Myocyte (in vitro differentiated cells): Measurements from ENCODE around the gene ADAMTS17. TPM values are rescaled to one million over a fixed set of nuclear protein-coding genes. Genes with fewer than 3 reads are reported as not detected.

ENCODE experiments used
- DNase-seq: peaks from one replicate; pipeline ENCODE4 v3.0.0-alpha.2; 2012; ENCODE audit warnings: low read depth
- total RNA-seq: library from RNA; depleted of rRNA; stranded (reverse); fragments of >200 nt; gene quantifications from 2 replicates; pipeline ENCODE4 v1.2.3, GENCODE V29; 2014

Gene ADAMTS17
- total RNA-seq, 1 donor from 2014 or later: 0.43 TPM

DNA sequence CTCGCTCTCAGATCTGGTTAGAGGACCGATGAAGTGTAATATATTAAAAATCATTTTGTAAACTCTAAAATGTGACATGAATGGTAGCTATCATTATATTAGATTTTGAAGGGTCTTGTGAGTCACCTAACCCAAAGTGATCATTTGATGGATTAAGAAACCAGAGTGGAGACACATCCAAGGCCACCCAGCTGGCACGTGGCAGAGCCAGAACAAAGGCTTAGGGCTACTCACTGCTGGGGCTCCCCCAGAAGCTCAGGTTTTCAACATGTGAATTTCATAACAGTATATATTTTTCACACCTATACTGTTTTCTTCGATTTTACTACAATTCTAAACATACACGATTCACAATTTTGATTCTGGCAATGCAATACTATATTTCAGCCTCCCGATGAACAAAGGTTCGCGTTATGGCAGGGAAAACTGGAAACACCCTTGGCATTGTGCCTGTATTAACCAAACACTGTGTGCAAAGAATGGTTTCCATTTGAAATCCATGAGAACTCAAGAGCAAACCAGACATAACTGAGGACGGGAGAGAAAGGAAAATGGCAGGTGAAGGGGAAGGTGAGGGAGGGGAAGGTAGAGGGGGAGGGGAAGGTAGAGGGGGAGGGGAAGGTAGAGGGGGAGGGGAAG lies 88.9 kb downstream of the ADAMTS17 start:
- DNase-seq: no peak

DNA sequence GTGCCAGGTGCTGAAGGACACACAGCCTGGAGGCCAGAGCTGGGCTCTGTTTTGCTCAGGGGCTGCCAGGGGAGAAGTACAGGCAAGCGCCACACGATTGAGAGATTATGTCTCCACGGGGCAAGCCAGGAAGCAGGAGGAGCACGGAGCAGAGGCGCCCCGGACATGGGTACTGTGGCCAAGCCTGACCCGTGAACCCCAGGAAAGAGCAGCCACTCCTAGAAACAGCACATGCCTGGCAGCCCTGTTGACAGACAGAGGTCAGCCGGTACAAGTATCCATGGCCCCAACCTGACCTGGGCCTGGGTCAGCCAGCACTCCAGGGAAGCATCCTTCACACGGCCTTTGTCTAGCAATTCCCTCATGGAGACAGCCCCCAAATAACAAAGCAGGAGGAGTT lies 89.4 kb downstream of the ADAMTS17 start:
- DNase-seq: no peak

DNA sequence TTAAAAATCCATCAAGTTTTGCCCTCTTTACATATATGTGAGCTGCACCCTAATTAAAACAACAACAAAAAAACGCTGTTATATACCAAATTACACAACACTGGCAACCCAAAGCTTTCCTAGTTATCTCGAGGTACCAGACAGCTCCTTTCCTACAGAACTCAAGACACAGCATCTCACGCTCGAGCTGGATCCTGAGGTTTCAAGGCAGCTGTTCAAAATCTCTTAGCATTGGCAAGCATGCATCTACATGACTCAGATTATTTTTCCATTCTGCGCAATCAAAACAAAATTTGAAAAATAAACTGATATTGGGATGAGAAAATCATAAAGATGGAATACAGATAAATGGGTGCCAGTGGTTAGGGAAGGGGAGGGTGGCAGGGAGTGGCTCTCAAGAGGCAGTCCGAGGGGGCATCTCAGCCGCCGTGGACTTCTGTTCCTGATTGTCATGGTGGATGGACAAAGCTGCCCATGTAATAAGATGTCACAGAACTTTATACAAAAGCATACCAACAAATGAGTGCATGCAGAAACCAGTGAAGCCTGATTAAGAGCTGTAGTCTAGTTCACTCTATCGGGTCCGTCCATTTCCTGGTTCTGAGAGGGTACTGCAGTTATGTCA lies 91.5 kb downstream of the ADAMTS17 start:
- peak; percentile 2 for DNase-seq

DNA sequence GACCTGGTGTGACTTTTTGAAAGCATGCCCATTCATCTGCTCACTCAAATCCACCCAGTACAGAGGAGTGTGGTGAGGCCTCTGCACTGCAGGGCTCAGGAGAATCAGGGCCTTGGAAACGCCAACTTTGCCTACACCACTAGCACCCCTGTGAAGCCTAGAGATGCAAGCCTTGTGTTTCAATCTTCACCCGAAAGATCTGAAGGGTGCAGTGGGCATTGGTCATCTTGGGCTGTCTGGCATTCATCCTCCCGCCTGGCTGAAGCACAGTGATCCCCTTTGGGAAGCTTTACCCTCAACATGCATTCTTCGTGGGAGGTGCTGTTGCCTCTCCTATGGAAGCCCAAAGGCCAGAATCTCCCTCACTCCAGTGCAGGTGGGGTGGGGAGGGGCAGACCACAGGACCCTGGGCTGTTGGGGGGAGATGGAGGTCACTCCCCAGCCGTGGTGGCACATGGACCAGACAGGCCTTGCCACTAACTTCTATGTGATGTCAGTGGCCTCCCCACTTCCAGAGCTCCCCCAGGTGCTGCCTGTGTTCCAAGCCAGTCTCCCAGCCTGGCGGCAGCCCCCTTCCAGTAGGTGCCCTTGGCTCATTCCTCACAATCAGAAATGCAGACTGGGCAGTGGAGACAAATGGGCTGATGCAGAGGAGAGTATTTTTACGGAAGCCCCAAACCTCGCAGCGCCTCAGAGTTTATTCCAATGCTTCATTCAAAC lies 92.5 kb downstream of the ADAMTS17 start:
- DNase-seq: no peak

DNA sequence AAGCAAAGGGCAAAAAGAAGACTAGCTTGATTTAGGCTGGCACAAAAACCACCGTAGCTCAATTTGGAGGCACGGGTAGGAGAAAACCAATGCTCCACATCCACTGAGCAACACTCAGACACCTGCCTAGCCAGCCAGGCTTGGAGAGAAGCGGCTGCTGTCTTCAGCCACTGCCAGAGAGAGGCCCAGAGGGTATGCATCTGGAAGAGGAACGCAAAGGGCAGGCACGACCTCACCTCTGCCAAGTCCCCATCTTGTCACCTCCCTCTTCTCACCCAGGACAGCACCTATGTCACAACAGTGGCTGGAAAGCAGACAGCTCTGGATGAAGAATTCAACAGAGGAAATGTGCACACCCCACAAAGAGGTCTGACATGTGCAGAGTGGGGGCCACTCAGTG lies 93.5 kb downstream of the ADAMTS17 start:
- no peak for DNase-seq

DNA sequence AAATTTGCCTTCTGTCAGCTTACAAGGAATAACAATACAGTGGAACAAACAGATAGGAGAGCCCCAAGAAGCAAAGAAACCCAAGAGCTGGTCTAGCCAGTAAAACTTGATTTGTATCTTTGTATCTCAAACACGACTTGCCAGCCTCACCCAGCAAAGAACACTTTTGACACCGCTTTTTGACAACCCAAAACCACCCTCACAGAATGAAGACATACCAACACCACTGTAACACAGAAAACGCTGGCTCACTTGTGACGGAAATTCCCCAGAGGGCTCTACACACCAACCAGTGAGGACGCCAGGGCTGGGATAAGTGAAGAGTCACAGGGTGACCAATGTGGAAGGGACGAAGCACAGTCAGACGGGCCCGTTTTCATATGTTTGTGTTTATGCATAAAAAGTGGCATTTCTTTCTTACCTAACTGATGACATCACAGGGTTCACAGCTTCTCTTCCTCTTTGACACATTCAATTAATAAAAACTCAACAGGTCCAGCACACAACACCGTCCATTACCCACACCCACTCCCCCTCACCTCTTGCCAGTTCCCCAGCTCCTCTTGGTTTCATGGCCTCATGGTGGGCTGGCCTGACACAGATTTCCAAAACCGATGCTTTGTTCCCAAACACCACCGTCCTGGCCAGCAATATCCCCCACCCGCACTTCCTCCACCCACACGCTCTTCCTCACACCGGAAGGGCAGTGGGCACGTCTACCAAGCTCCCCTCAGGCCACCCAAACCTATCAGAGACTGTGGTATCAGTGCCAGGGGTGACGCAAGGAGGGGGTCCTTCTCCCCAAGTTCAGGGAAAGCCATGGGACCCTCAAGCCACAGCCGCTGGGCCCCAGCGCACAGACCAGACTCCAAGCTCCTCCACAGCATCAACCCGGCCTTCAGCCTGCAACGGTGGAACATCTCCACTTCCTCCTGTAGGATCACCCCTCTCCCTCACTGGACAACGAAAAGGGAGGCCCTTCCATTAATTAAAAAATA lies 94.2 kb downstream of the ADAMTS17 start:
- DNase-seq: no peak

DNA sequence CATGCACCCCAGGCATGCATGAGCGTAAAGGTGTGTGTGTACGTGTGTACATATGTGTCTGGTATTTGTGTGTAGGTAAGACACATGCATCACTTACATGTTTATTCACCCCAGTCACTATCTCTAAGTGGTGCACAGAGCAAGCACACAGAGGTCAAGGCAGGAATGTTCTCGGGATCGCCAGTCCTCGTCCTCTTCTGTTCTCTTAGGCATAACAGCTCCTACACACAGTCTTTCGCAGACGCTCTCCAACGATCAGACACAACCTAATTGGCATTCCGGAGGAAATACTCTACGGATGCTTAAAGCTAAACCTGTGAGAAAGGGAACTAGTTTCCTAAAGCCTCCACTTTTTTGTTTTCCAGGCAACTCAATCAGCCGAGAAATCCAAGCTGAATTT lies 95.9 kb downstream of the ADAMTS17 start:
- DNase-seq: no peak

DNA sequence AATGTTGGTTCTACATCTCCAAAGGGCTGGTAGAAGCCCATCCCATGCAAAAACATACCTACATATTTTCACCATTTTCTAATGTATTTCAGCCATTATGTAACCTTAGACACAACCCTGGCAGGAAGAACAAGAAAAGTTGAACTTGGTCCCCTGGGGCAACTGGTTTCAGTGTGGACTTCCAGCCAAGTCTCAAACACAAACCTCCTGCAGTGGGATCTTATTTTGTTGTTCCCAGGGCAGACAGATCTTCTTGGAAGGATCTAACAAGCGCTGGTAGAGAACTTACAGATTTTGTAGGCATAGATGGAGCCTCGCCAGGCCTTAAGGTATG lies 96.3 kb downstream of the ADAMTS17 start:
- no peak for DNase-seq

DNA sequence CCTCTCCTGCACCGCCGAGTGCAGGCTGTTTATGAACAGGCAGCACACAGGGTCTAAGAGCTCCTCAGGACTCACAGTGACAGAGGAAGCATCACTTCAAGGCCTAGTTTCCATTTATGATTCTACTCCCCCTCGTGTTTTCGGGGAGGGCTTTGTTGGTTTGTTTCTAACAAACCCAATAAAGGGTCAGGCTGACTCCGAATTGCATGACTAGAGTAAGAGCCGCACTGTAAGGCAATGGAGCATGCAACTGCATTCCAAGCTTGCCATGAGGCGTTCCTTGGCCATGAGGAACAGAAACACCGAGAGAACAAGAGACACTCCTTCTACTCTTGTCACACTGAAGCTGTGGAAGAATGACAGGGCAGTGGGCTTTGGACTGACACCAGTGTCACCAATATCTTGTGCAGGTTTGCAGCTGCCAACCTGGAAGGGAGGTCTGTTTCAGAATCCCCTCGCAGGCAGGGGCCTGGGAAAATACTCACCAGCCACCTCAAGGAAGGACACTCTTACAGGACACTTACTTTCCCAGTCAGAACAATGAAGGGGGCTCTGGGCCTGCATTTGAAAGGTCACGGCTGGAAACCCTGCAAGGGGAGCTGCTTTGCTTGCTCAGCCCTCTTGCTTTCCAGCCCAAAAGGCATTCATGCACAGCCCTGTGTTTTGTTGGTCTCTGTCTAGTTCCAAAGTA lies 96.8 kb downstream of the ADAMTS17 start:
- no peak for DNase-seq

DNA sequence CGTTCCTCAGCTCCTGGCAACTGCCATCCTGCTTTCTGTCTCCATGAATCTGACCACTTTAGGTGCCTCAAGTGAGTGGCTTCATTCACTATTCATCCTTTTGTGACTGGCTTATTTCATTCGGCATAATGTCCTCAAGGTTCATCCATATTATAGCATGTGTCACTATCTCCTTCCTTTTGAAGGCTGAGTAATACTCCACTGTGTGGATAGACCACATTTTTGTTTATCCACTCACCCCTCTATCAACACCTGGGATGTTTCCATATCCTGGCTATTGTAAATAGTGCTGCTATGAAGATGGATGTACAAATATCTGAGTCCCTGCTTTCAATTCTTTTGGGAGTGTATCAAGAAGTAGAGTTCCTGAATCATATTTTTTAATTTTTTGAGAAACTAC lies 98.8 kb downstream of the ADAMTS17 start:
- DNase-seq: no peak

DNA sequence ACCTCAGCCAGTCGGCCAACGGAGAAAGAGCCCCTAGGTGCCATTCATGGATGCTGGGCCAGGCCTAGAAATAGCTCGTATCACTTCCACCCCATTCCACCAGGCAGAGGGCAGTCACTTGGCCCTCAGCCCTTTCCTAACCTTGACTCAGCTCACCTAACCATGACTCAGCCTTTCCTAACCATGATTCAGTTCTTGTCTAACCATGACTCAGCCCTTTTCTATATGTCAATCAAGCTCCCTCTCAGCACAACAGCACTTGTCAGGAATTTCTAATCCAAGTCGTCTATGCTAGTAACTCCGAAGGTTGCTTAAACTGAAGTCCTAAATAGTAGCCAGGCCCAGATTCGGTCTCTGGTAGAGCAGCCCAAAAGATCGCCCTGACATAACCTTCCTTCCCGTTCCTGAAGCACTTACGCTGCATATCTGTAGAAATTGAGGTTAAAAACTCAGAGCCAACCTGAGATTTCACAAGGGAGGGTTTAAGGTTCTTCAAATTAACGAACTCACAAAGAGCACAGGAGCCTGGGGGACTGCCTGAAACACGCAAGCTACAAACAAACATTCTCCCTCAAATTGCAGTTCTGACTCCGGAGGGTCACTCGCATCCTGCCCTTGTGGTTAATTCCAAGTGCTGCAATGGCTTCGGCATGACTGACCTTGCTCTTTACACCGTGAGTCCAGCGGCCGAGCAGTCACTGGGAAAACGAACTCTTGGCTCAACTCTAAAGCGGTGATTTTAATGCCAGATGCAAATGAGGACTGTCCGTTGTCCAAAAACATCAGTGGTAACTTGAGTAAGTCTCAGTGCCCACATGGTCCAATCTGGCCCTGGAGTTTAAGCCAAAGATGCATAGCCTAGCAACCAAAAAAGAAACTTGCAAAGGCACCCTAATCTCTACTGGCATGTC lies 99.9 kb downstream of the ADAMTS17 start:
- peak; percentile 3 for DNase-seq

DNA sequence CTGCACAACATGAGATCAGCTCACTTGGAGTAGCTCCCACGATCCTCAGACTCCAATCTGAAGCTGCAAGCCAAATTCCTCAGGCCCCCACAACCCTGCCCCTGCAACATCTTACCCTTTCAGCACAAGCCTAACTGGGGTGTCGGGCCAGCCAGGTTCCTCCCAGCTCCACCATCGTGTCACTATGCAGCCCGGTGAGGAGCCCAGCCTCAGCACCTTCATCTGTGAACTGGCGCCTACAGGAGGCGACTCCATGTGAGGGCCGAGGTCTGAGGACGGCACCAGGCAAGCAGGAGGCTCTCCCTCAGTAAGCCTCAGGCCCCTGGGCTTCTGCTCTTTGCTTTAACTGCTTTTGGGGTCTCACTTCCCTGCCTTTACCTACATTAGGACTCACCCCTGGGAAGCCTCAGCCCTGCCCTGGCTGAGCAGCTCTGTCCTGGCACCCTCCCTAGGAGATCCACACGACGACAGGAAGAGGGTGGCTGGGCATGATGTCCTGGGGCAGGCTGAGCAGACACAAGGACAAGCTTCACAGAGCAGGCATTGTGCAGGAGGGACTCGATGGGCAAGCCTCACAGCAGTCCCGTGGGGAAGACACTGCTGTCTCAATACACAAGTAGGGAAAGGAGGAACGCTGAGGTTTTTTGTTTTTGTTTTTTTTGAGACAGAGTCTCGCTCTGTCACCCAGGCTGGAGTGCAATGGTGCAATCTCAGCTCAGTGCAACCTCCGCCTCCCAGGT lies 104.6 kb downstream of the ADAMTS17 start:
- no peak for DNase-seq

DNA sequence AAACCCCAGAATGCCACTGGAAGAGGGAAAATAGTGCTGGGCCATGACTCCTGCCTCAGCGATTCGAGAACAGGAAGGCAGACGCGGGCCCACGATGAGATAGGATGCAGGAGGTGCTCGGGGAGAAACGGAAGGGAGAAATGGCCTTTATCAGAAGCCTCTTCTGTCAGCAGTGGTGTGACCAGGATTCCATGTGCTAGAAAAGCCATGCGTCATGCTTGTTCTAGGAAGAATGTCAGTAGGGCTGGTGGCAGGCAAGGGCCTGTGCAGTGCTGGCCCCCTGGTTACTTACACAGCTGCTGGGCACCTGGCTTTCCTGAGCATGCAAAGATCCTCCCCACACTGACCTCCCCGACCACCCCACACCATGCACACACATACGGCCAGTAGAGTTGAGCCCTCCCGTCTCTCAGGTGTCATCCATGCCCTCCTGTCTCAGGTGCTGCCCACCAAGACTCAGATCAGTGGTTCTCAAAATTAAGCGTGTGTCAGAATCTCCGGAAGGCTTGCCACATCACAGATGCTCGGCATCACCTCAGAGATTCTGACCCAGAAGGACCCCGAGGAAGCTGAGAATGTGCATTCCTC lies 106.7 kb downstream of the ADAMTS17 start:
- DNase-seq: no peak

DNA sequence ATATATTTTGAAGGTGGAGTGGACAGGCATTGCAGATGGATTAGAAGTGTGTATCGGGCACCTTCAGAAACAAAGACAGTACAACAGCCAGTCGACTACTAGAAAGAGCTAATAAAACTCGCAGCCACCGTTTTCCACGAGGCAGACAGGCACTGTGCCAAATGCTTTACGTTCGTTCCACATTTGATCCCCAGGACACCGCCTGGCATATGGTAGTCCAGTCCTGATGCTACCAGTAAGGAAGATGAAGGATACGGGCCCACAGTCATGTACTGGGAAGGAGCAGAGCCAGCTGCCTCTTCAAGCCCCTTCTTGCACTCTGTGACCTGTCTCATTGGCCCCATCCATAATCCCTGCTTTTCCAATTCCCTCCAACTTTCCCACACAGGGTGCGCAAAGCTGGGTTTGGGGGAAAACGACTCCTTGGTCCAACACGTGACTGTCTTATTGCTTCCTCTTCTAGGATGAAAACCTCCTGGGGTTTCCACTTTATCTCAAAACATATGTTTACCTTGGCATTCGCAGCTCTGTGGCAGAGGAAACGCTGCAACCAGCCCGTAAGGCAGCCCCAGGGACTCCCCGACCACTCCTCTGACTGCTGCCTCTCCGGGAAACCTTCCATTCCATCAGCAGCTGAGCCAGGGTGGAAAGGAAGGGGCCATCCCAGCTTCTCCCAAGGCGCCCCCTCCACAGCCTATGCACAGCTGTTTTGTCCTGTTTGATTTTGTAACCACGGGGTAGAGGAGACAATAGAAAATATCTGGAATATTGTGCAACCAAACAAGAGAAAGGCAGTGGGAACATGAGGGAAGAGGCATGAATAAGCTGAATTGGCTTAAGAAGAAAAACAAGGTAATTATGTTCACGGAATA lies 107.4 kb downstream of the ADAMTS17 start:
- no peak for DNase-seq

DNA sequence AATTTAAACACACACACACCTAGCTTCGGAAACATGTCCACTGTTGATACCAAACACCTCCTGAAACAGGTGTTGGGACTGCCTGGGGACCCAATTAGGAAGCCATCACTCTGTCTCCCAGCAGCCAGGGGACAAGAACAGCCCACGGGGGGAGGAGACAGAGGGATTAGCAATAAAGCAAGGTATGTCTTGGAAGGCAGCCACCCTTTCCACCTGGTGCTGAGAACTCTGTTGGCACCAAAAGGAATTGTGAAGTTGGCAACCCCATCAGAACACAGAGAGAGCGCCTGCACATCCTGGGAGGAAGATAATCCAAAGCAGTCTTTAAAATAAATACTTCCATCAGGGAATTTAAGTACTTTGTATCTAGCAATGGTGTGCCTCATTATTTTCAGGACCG lies 111.0 kb downstream of the ADAMTS17 start:
- DNase-seq: no peak

DNA sequence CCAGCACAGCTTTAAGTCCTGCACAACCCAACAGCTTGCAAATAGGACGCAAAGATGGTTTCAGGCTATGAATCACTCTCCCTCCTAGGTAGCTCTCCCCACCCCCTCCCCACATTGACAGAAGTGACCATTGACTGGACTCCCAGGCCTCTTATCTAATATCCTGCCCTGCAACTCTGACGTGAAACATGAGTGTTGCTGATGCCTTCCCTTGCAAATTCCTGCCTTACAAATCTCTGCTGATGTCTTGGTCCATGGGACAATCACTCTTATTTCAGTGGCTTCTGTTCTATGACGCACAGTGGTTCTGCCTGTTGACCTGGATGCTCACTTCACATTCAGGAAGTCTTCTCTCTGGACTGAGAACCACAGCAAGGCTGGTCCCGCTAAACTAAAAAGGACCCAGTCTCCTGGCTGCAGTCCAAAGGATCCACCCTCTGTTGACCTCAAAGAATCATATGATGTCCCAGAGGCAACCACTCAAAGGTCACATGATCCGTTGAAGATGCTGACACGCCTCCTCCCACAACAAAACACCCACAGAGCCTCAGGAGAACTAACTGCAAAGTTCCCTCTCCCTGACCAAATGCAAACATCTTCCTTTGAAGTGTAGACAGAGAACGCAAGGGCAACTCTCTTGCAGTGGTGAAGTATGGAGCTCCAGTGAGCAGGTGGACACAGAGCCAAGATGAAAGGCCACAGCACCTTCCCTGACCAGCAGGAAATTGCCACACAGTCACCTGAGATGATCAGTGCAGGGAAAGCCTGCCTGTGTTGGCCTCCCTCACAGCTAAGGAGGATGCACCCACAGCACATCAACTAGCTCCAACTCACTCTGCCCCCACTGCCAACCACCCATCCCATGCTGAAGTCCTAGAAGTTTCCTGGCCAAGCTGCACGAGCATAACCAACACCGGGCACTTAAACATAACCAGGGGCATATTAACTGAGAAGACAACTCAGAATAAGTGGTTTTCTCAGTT lies 112.3 kb downstream of the ADAMTS17 start:
- DNase-seq: no peak

DNA sequence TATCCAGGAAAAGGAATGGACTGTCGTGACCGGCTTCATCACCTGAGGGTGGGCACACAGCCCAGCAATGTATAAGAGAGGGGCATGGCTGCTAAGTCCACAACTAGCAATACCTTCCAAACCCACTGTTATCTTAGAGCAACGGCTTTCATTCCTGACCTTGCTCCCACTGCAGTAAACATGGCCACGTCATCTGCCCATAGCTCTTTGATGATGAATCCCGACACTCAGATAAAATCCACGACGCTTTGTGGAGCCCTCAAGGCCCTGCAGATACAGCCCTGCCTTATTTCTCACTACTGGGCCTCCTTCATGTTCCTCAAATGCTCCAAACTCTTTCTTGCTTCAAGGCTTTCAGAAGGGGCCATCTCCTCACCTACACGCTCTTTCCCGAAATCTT lies 114.0 kb downstream of the ADAMTS17 start:
- DNase-seq: no peak
